SK-N-SH treated with all-trans-retinoic acid at 6 μM for 48 hours (cell line): ENCODE data around the gene PTPN11.

Experiments
- ATAC-seq: fragments of 200-7000 bp; cut with Tn5 transposase; 3 replicates; pipeline ENCODE4 v1.9.1; 2020; ENCODE audit warnings: mild to moderate bottlenecking, moderate library complexity
- BACH2 ChIP-seq: fragments of 250-450 bp; sonication (Bioruptor Pico); IDR thresholded peaks from 2 replicates; pipeline ENCODE4 v1.9.0; 2021; ENCODE audit warnings: mild to moderate bottlenecking, borderline replicate concordance
- CREB5 ChIP-seq: fragments of 250-450 bp; sonication (Bioruptor Pico); IDR thresholded peaks from 2 replicates; pipeline ENCODE4 v1.5.1; 2020; ENCODE audit warnings: low read depth, mild to moderate bottlenecking, moderate library complexity
- CSDC2 ChIP-seq: fragments of 250-450 bp; sonication (Bioruptor Pico); IDR thresholded peaks from 2 replicates; pipeline ENCODE4 v1.5.0; 2020; ENCODE audit warnings: mild to moderate bottlenecking, moderate library complexity
- CSRNP3 ChIP-seq: fragments of 250-450 bp; sonication (Bioruptor Pico); IDR thresholded peaks from 2 replicates; pipeline ENCODE4 v1.5.1; 2021; ENCODE audit warnings: mild to moderate bottlenecking, moderate library complexity
- ESRRG ChIP-seq: fragments of 250-450 bp; sonication (Bioruptor Pico); IDR thresholded peaks from 2 replicates; pipeline ENCODE4 v1.6.1; 2021; ENCODE audit warnings: mild to moderate bottlenecking
- GLIS3 ChIP-seq: fragments of 250-450 bp; sonication (Bioruptor Pico); IDR thresholded peaks from 2 replicates; pipeline ENCODE4 v1.5.0; 2020; ENCODE audit warnings: mild to moderate bottlenecking, moderate library complexity
- ISL1 ChIP-seq: fragments of 250-450 bp; sonication (Bioruptor Pico); IDR thresholded peaks from 2 replicates; pipeline ENCODE4 v2.1.2; 2022; ENCODE audit warnings: mild to moderate bottlenecking, moderate library complexity
- PATZ1 ChIP-seq: fragments of 250-450 bp; sonication (Bioruptor Pico); IDR thresholded peaks from 2 replicates; pipeline ENCODE4 v1.8.0; 2020; ENCODE audit warnings: mild to moderate bottlenecking, moderate library complexity, borderline replicate concordance
- POU6F1 ChIP-seq: fragments of 250-450 bp; sonication (Bioruptor Pico); IDR thresholded peaks from 2 replicates; pipeline ENCODE4 v1.8.0; 2021; ENCODE audit warnings: low read depth, mild to moderate bottlenecking, moderate library complexity, borderline replicate concordance
- PPARA ChIP-seq: fragments of 250-450 bp; sonication (Bioruptor Pico); IDR thresholded peaks from 2 replicates; pipeline ENCODE4 v1.5.0; 2020; ENCODE audit warnings: mild to moderate bottlenecking, borderline replicate concordance
- RARB ChIP-seq: fragments of 250-450 bp; sonication (Bioruptor Pico); IDR thresholded peaks from 2 replicates; pipeline ENCODE4 v1.8.0; 2021; ENCODE audit warnings: mild to moderate bottlenecking, moderate library complexity
- SNAI2 ChIP-seq: fragments of 250-450 bp; sonication (Bioruptor Pico); IDR thresholded peaks from 2 replicates; pipeline ENCODE4 v1.5.0; 2020; ENCODE audit warnings: mild to moderate bottlenecking, moderate library complexity
- TCF4 ChIP-seq: fragments of 250-450 bp; sonication (Bioruptor Pico); IDR thresholded peaks from 2 replicates; pipeline ENCODE4 v1.8.0; 2021; ENCODE audit warnings: mild to moderate bottlenecking, moderate library complexity, borderline replicate concordance
- TOX ChIP-seq: fragments of 250-450 bp; sonication (Bioruptor Pico); IDR thresholded peaks from 2 replicates; pipeline ENCODE4 v1.8.0; 2021; ENCODE audit warnings: mild to moderate bottlenecking, moderate library complexity, borderline replicate concordance
- TSHZ2 ChIP-seq: fragments of 250-450 bp; sonication (Bioruptor Pico); IDR thresholded peaks from 2 replicates; pipeline ENCODE4 v1.5.0; 2020; ENCODE audit warnings: mild to moderate bottlenecking, moderate library complexity
- ZC3H10 ChIP-seq: fragments of 250-450 bp; sonication (Bioruptor Pico); IDR thresholded peaks from 2 replicates; pipeline ENCODE4 v1.5.1; 2021; ENCODE audit warnings: mild to moderate bottlenecking, moderate library complexity
- ZNF70 ChIP-seq: fragments of 450-650 bp; formaldehyde crosslinking; IDR thresholded peaks from 2 replicates; pipeline ENCODE4 v1.5.0; 2020; ENCODE audit warnings: mild to moderate bottlenecking, moderate library complexity
- ZNF8 ChIP-seq: fragments of 450-650 bp; formaldehyde crosslinking; IDR thresholded peaks from 2 replicates; pipeline ENCODE4 v1.5.0; 2020; ENCODE audit warnings: mild to moderate bottlenecking, moderate library complexity

PTPN11 gene

DNA sequence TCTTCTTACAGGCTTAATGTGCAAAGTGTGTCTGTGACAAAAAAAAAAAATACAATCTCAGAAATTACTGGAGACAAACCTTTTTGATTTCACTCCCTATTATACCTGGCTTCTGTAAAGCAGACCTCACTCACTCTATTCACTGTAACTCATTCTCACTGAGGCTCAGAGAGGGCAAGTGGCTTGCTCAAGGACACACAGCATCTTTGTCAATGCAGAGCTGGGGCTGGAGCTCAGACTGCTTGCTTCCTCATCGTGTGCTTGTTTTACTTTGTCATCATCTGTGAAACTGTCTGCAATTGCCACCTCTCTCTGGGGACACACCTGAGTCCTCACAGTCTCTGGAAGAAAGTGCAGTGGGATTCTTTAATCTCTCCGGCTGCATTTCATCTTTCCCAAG is 120.0 kb downstream of the PTPN11 start (continued):
- TF ChIP-seq POU6F1 (CRISPR knock-in tag), result no peak

- ATAC-seq, result peak; percentile 50; the same call in 2 of the 3 replicates
- TF ChIP-seq ESRRG (CRISPR knock-in tag) (no peak), BACH2 (CRISPR knock-in tag) (no peak), CSDC2 (CRISPR knock-in tag) (no peak), RARB (CRISPR knock-in tag) (no peak), GLIS3 (CRISPR knock-in tag) (no peak), TSHZ2 (CRISPR knock-in tag) (no peak), PPARA (CRISPR knock-in tag) (no peak), CREB5 (CRISPR knock-in tag) (no peak), ZNF8 (no peak), ISL1 (no peak)
These were observed 120.5 kb downstream of the PTPN11 start for GRCh38 chr12:112539221-112539620.

DNA sequence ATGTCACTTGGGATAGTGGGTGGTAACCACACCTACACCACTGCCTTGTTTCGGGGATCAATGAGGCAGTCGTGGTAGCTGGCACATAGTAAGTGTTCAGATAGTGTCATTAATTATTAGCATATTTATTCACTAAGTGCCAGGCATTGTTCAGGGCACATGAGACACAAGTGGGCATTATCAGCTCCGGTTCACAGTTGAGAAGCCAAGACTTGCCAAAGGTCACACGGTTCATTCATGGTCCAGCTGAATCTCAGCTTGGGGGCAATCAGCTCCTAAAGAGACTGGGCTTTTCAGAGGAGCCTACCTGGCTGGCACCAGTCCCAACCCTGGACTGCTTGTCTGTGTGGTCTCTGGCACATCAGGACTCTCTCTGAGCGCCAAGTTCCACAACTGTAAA is 121.3 kb downstream of the PTPN11 start:
- no peak for TF ChIP-seq TCF4 (CRISPR knock-in tag)
- TF ChIP-seq CSRNP3 (CRISPR knock-in tag), result no peak
- no peak for TF ChIP-seq SNAI2
- TF ChIP-seq ZNF70 (CRISPR knock-in tag), result no peak
- TF ChIP-seq TOX, result no peak
- TF ChIP-seq PATZ1 (CRISPR knock-in tag), result no peak
- no peak for TF ChIP-seq GLIS3 (CRISPR knock-in tag)
- no peak for TF ChIP-seq ZNF8
- no peak for TF ChIP-seq ESRRG (CRISPR knock-in tag)
- no peak for TF ChIP-seq ZC3H10
- TF ChIP-seq TSHZ2 (CRISPR knock-in tag), result no peak
- TF ChIP-seq, all 23 proteins: peak for 0
- no peak for ATAC-seq
